Neural cell (in vitro differentiated cells): Measurements from ENCODE around the gene MRC1. TPM values are rescaled to one million over a fixed set of nuclear protein-coding genes. Genes with fewer than 3 reads are reported as not detected.
"Not testable (repeated sequence)": the region's sequence is repeated elsewhere in the genome, so short reads cannot be mapped to it uniquely, and the experiment has no call there.

ENCODE experiments used
- H2AFZ ChIP-seq: fragments of 200-600, 300-800 bp; sonication (generic), shearing (Covaris generic); 2 replicates; pipeline ENCODE4 v1.6.0; 2014; ENCODE audit warnings: low read depth, mild to moderate bottlenecking, antibody characterized with exemption, low read length, moderate library complexity
- H3F3A ChIP-seq: fragments of 200-600 bp; shearing (Covaris generic); 2 replicates; pipeline ENCODE4 v1.6.1; 2016; ENCODE audit warnings: mild to moderate bottlenecking, moderate library complexity, mixed read lengths, antibody characterized with exemption, low read length; ENCODE audit not compliant: insufficient read depth, poor library complexity, severe bottlenecking
- H3K27ac ChIP-seq: fragments of 200-600, 300-800 bp; sonication (generic), shearing (Covaris generic); 2 replicates; pipeline ENCODE4 v1.5.1; 2014; ENCODE audit warnings: mild to moderate bottlenecking, low read length, moderate library complexity
- H3K27me3 ChIP-seq: fragments of 300-800, 200-600 bp; sonication (generic), shearing (Covaris generic); 2 replicates; pipeline ENCODE4 v1.6.0; 2014; ENCODE audit warnings: mild to moderate bottlenecking, low read depth, low read length, moderate library complexity; ENCODE audit not compliant: insufficient read depth
- H3K36me3 ChIP-seq: fragments of 300-800, 200-600 bp; sonication (generic), shearing (Covaris generic); 2 replicates; pipeline ENCODE4 v1.5.1; 2014; ENCODE audit warnings: mild to moderate bottlenecking, antibody characterized with exemption, low read length, moderate library complexity; ENCODE audit not compliant: insufficient read depth
- H3K4me2 ChIP-seq: fragments of 300-800, 200-600 bp; sonication (generic), shearing (Covaris generic); 2 replicates; pipeline ENCODE4 v1.6.0; 2014; ENCODE audit warnings: mild to moderate bottlenecking, low read length
- H3K4me3 ChIP-seq: fragments of 300-800, 200-600 bp; sonication (generic), shearing (Covaris generic); 2 replicates; pipeline ENCODE4 v1.5.1; 2014; ENCODE audit warnings: mild to moderate bottlenecking, low read length, moderate library complexity
- H3K79me2 ChIP-seq: fragments of 200-600 bp; shearing (Covaris generic); replicated peaks from 2 replicates; pipeline ENCODE4 v1.6.0; 2014; ENCODE audit warnings: mild to moderate bottlenecking, low read length, moderate library complexity; ENCODE audit not compliant: insufficient read depth
- H3K9ac ChIP-seq: fragments of 300-800, 200-600 bp; sonication (generic), shearing (Covaris generic); 2 replicates; pipeline ENCODE4 v1.6.1; 2016; ENCODE audit warnings: mild to moderate bottlenecking, low read length, mixed read lengths
- H3K9me2 ChIP-seq: fragments of 200-600 bp; shearing (Covaris generic); 2 replicates; pipeline ENCODE4 v1.6.1; 2016; ENCODE audit warnings: mild to moderate bottlenecking, low read length, mixed read lengths; ENCODE audit not compliant: insufficient read depth
- H3K9me3 ChIP-seq: fragments of 200-600, 300-800 bp; sonication (generic), shearing (Covaris generic); 2 replicates; pipeline ENCODE4 v1.6.1; 2016; ENCODE audit warnings: mild to moderate bottlenecking, mixed run types, low read length, moderate library complexity, mixed read lengths
- H4K20me1 ChIP-seq: fragments of 200-600 bp; shearing (Covaris generic); 2 replicates; pipeline ENCODE4 v1.6.1; 2016; ENCODE audit warnings: mild to moderate bottlenecking, mixed run types; ENCODE audit not compliant: insufficient read depth
- CTCF ChIP-seq: fragments of 450-650 bp; IDR thresholded peaks from 2 replicates; pipeline ENCODE4 v1.5.1; 2014; ENCODE audit warnings: antibody characterized with exemption, mild to moderate bottlenecking, moderate library complexity; ENCODE audit not compliant: poor library complexity, severe bottlenecking
- EP300 ChIP-seq: fragments of 450-650 bp; conservative IDR thresholded peaks from 2 replicates; pipeline ENCODE4 v1.6.1; 2014; ENCODE audit warnings: antibody characterized with exemption, mild to moderate bottlenecking, moderate library complexity; ENCODE audit not compliant: poor library complexity, severe bottlenecking
- EZH2 ChIP-seq: fragments of 200-600, 300-800 bp; shearing (Covaris generic), sonication (generic); IDR thresholded peaks from 2 replicates; pipeline ENCODE4 v1.6.1; 2014; ENCODE audit warnings: antibody characterized with exemption, low read length, borderline replicate concordance, mild to moderate bottlenecking; ENCODE audit not compliant: insufficient read depth, poor library complexity, severe bottlenecking
- MXI1 ChIP-seq: fragments of 450-650 bp; conservative IDR thresholded peaks from 2 replicates; pipeline ENCODE4 v1.6.1; 2014; ENCODE audit warnings: antibody characterized with exemption, mild to moderate bottlenecking; ENCODE audit not compliant: poor library complexity, severe bottlenecking
- POLR2AphosphoS5 ChIP-seq: IDR thresholded peaks from 2 replicates; pipeline ENCODE4 v1.6.1; 2012
- RAD21 ChIP-seq: fragments of 450-650 bp; conservative IDR thresholded peaks from 2 replicates; pipeline ENCODE4 v1.6.1; 2014; ENCODE audit warnings: antibody characterized with exemption, mild to moderate bottlenecking, moderate library complexity
- SMC3 ChIP-seq: fragments of 450-650 bp; conservative IDR thresholded peaks from 2 replicates; pipeline ENCODE4 v1.6.1; 2014; ENCODE audit warnings: antibody characterized with exemption, mild to moderate bottlenecking, moderate library complexity; ENCODE audit not compliant: poor library complexity
- TAF1 ChIP-seq: IDR thresholded peaks from 2 replicates; pipeline ENCODE4 v1.6.1; 2012; ENCODE audit warnings: low read depth
- polyA plus RNA-seq: library from polyadenylated mRNA; depleted of rRNA; stranded (reverse); fragments of >200 nt; gene quantifications from 2 replicates; pipeline ENCODE4 v1.2.3, GENCODE V29; 2014
- TF ChIP-seq, protein P1 (sequence below): IDR thresholded peaks from 2 replicates; pipeline ENCODE4 v1.6.1; 2012; ENCODE audit warnings: borderline replicate concordance

Gene MRC1
- polyA plus RNA-seq, 1 donor from 2014 or later = not detected

DNA sequence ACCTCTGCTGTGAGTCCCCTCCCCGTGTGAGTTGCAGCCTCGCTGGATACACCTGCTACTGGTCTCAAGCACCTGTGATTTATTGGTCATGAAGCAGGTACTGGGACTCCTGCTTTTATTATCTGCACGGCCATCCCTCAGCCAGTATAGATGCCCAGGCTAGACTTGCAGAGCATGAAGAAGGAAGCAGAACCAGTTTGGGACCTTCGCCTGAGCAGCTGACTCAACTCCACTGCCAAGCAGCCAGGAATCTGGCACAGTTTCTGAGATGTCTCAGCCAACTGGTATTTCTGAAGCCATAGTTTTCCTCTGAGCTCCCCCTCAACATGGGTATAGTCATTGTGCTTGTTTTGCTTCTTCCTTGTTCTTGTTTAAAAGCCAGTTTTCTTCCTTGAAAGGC is 114.6 kb downstream of the MRC1 start:
- no peak overlapping the region for H2AFZ ChIP-seq
- H3K4me2 ChIP-seq = no peak overlapping the region

GRCh38 chr10:17943033-17943745 is 134.0 kb downstream of the MRC1 start:
- H4K20me1 ChIP-seq = no peaks in the 10 kb centered on the region
- no peaks in the 10 kb centered on the region for H3K9me3 ChIP-seq
- H3K36me3 ChIP-seq = no peaks in the 10 kb centered on the region
- no peak overlapping the region for H3K27ac ChIP-seq
- no peaks in the 10 kb centered on the region for H3K27me3 ChIP-seq
- TF ChIP-seq CTCF = no peak
- TF ChIP-seq POLR2AphosphoS5 = no peak
- no peaks in the 10 kb centered on the region for H3F3A ChIP-seq
- no peaks in the 10 kb centered on the region for H3K9me2 ChIP-seq
- H3K4me2 ChIP-seq = no peak overlapping the region
- no peak overlapping the region for H2AFZ ChIP-seq
- H3K9ac ChIP-seq = no peak overlapping the region
- no peaks in the 10 kb centered on the region for H3K79me2 ChIP-seq
- H3K4me3 ChIP-seq = no peak overlapping the region

More for the DNA sequence above, 114.6 kb downstream of the MRC1 start:
- H3K9ac ChIP-seq = no peak overlapping the region
- H3K4me3 ChIP-seq = no peak overlapping the region
- H3K79me2 ChIP-seq = no peaks in the 10 kb centered on the region
- H4K20me1 ChIP-seq = no peaks in the 10 kb centered on the region
- no peaks in the 10 kb centered on the region for H3F3A ChIP-seq
- no peak overlapping the region for H3K27ac ChIP-seq
- H3K27me3 ChIP-seq = no peaks in the 10 kb centered on the region
- TF ChIP-seq TAF1 (no peak), SMC3 (no peak), POLR2AphosphoS5 (no peak), EZH2 (no peak), MXI1 (no peak), EP300 (no peak), CTCF (no peak), RAD21 (no peak)
- TF ChIP-seq, protein P1, sequence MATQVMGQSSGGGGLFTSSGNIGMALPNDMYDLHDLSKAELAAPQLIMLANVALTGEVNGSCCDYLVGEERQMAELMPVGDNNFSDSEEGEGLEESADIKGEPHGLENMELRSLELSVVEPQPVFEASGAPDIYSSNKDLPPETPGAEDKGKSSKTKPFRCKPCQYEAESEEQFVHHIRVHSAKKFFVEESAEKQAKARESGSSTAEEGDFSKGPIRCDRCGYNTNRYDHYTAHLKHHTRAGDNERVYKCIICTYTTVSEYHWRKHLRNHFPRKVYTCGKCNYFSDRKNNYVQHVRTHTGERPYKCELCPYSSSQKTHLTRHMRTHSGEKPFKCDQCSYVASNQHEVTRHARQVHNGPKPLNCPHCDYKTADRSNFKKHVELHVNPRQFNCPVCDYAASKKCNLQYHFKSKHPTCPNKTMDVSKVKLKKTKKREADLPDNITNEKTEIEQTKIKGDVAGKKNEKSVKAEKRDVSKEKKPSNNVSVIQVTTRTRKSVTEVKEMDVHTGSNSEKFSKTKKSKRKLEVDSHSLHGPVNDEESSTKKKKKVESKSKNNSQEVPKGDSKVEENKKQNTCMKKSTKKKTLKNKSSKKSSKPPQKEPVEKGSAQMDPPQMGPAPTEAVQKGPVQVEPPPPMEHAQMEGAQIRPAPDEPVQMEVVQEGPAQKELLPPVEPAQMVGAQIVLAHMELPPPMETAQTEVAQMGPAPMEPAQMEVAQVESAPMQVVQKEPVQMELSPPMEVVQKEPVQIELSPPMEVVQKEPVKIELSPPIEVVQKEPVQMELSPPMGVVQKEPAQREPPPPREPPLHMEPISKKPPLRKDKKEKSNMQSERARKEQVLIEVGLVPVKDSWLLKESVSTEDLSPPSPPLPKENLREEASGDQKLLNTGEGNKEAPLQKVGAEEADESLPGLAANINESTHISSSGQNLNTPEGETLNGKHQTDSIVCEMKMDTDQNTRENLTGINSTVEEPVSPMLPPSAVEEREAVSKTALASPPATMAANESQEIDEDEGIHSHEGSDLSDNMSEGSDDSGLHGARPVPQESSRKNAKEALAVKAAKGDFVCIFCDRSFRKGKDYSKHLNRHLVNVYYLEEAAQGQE = no peak
- no peaks in the 10 kb centered on the region for H3K9me2 ChIP-seq
- H3K36me3 ChIP-seq = no peaks in the 10 kb centered on the region
- H3K9me3 ChIP-seq = no peaks in the 10 kb centered on the region

GRCh38 chr10:17950269-17950668 is 141.1 kb downstream of the MRC1 start:
- not testable (repeated sequence) for H3K4me2 ChIP-seq

More at GRCh38 chr10:17950269-17950668, 141.1 kb downstream of the MRC1 start:
- H3F3A ChIP-seq, H3K27me3 ChIP-seq, H2AFZ ChIP-seq, H3K9ac ChIP-seq, H3K9me2 ChIP-seq, H3K27ac ChIP-seq, H3K79me2 ChIP-seq, H4K20me1 ChIP-seq, H3K4me3 ChIP-seq, H3K36me3 ChIP-seq, H3K9me3 ChIP-seq: not testable (repeated sequence)
